Lung microvascular endothelial cell (primary cell): Measurements from ENCODE around the gene CAMK1D. TPM values are rescaled to one million over a fixed set of nuclear protein-coding genes. Genes with fewer than 3 reads are reported as not detected.

Experiments
- DNase-seq, 2 donors: peaks; one replicate each; pipeline versions ENCODE4 v3.0.0 to v3.0.0-alpha.2; 2010; ENCODE audit warnings: low read depth in 2 of 2
- total RNA-seq: library from RNA; depleted of rRNA; stranded (reverse); fragments of >200 nt; gene quantifications from 2 replicates; pipeline ENCODE4 v1.2.1, GENCODE V29; 2014

CAMK1D gene
- total RNA-seq, 1 donor from 2014 or later: 1.4 TPM

- no peak for DNase-seq
Measured at GRCh38 chr10:12811826-12812225, 462.5 kb downstream of the CAMK1D start.

- no peak for DNase-seq
Measured at GRCh38 chr10:12812571-12812970, 463.2 kb downstream of the CAMK1D start.

GRCh38 chr10:12814166-12814565 is 464.8 kb downstream of the CAMK1D start:
- DNase-seq: no peak

GRCh38 chr10:12819071-12819470 is 469.7 kb downstream of the CAMK1D start:
- DNase-seq: peak; percentile 17

GRCh38 chr10:12819656-12820055 is 470.3 kb downstream of the CAMK1D start:
- no peak for DNase-seq

- DNase-seq: no peak
Measured at GRCh38 chr10:12822126-12822892, 473.0 kb downstream of the CAMK1D start.

- DNase-seq: no peak
Measured at GRCh38 chr10:12822893-12823170, 473.5 kb downstream of the CAMK1D start.

- DNase-seq: no peak
Measured at GRCh38 chr10:12823328-12823727, 474.0 kb downstream of the CAMK1D start.

GRCh38 chr10:12825260-12825849 is 476.0 kb downstream of the CAMK1D start:
- DNase-seq: no peak

- no peak for DNase-seq
Measured at GRCh38 chr10:12826800-12827372, 477.5 kb downstream of the CAMK1D start.

- DNase-seq: no peak
Measured at GRCh38 chr10:12828736-12829135, 479.4 kb downstream of the CAMK1D start.

GRCh38 chr10:12829831-12830390 is 480.6 kb downstream of the CAMK1D start:
- no peak for DNase-seq

GRCh38 chr10:12832096-12832495 is 482.7 kb downstream of the CAMK1D start:
- no peak for DNase-seq

GRCh38 chr10:12833451-12833850 is 484.1 kb downstream of the CAMK1D start:
- DNase-seq: no peak

GRCh38 chr10:12834116-12834665 is 484.8 kb downstream of the CAMK1D start:
- no peak for DNase-seq

- no peak for DNase-seq
Measured at GRCh38 chr10:12834721-12835120, 485.4 kb downstream of the CAMK1D start.

GRCh38 chr10:12835709-12836108 is 486.4 kb downstream of the CAMK1D start:
- DNase-seq: peak; percentile 35 to 90

GRCh38 chr10:12838366-12838765 is 489.0 kb downstream of the CAMK1D start:
- no peak for DNase-seq

GRCh38 chr10:12838995-12839927 is 489.9 kb downstream of the CAMK1D start:
- no peak for DNase-seq

- DNase-seq: no peak
Measured at GRCh38 chr10:12839941-12840611, 490.7 kb downstream of the CAMK1D start.

- DNase-seq: no peak
Measured at GRCh38 chr10:12841426-12841825, 492.1 kb downstream of the CAMK1D start.
